Tibial nerve (tissue), 4 donors: ENCODE data around the gene PEX6. TPM values are rescaled to one million over a fixed set of nuclear protein-coding genes. Genes with fewer than 3 reads are reported as not detected.

ENCODE experiments used
- DNase-seq, 2 donors: peaks; one replicate each; pipeline ENCODE4 v3.0.0-alpha.2; 2019; ENCODE audit warnings: low spot score in 2 of 2
- H3K27ac ChIP-seq, 4 donors: fragments of 200-600 bp; sonication (generic) in 3 of 4; one replicate each; pipeline ENCODE4 v1.5.1; 2017 to 2019; ENCODE audit warnings: mild to moderate bottlenecking in 1 of 4
- H3K27me3 ChIP-seq, 2 donors: fragments of 200-600 bp; sonication (generic) in 1 of 2; one replicate each; pipeline versions ENCODE4 v1.5.1 to v1.6.0; 2017 to 2019
- H3K36me3 ChIP-seq, 3 donors: fragments of 200-600 bp; sonication (generic); one replicate each; pipeline ENCODE4 v1.5.1; 2018 to 2019
- H3K4me1 ChIP-seq, 4 donors: fragments of 200-600 bp; sonication (generic) in 3 of 4; one replicate each; pipeline ENCODE4 v1.5.1; 2017 to 2019
- H3K4me3 ChIP-seq, 4 donors: fragments of 200-600 bp; sonication (generic) in 3 of 4; one replicate each; pipeline ENCODE4 v1.5.1; 2017 to 2019; ENCODE audit warnings: mild to moderate bottlenecking in 1 of 4, moderate library complexity in 1 of 4
- H3K9me3 ChIP-seq, 4 donors: fragments of 200-600 bp; sonication (generic) in 3 of 4; one replicate each; pipeline ENCODE4 v1.5.1; 2017 to 2019
- EP300 ChIP-seq, 2 donors: sonication (generic); formaldehyde crosslinking; IDR thresholded peaks; one replicate each; pipeline ENCODE4 v1.6.1; 2017; ENCODE audit warnings: antibody characterized with exemption in 2 of 2, mild to moderate bottlenecking in 1 of 2
- POLR2A ChIP-seq, 2 donors: fragments of 450-650 bp; IDR thresholded peaks; one replicate each; pipeline ENCODE4 v1.6.1; 2017; ENCODE audit warnings: antibody characterized with exemption in 2 of 2, mild to moderate bottlenecking in 2 of 2, moderate library complexity in 2 of 2
- WGBS, 2 donors: methylation state at CpG; one replicate each; pipeline ENCODE4 v1.1.5; 2018; 5-methylcytosine and 5-hydroxymethylcytosine counted together
- total RNA-seq, 4 donors: library from RNA; depleted of rRNA; stranded (reverse); fragments of >200 nt; gene quantifications; one replicate each; pipeline ENCODE4 v1.1.0, GENCODE V29; 2016
- TF ChIP-seq, protein P1 (sequence below), 5 experiments: fragments of 200-600 bp in 3 of 5; fragments of 450-650 bp in 2 of 5; sonication (generic) in 3 of 5; IDR thresholded peaks; one replicate each; pipeline ENCODE4 v1.5.1; 2016 to 2019; ENCODE audit warnings: antibody characterized with exemption in 5 of 5, mild to moderate bottlenecking in 3 of 5, moderate library complexity in 2 of 5

Gene PEX6
- total RNA-seq, 4 donors from 2014 or later = 20.3 to 32.8 (median 27.3) TPM

DNA sequence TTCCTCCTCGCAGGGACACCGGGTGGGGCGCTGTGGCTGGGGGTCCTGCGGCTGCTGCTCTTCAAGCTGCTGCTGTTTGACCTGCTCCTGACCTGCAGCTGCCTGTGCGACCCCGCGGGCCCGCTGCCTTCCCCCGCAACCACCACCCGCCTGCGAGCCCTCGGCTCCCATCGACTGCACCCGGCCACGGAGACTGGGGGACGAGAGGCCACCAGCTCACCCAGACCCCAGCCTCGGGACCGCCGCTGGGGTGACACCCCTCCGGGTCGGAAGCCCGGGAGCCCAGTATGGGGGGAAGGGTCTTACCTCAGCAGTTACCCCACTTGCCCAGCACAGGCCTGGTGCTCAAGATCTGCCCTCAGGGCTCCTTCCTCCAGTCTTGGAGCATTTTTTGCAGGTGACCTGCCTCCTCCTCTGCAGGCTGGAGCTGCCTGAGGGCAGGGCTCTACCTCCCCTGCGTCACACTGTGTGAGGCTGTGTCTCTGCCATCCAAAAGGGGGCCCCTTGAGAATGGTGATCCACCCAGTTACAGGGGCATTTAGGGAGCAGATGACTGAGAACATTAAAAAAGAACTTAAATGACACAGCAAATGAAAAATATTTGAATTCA, 53.6 kb downstream of the PEX6 start:
- H3K9me3 ChIP-seq = no peaks in the 10 kb centered on the region
- TF ChIP-seq, protein P1, sequence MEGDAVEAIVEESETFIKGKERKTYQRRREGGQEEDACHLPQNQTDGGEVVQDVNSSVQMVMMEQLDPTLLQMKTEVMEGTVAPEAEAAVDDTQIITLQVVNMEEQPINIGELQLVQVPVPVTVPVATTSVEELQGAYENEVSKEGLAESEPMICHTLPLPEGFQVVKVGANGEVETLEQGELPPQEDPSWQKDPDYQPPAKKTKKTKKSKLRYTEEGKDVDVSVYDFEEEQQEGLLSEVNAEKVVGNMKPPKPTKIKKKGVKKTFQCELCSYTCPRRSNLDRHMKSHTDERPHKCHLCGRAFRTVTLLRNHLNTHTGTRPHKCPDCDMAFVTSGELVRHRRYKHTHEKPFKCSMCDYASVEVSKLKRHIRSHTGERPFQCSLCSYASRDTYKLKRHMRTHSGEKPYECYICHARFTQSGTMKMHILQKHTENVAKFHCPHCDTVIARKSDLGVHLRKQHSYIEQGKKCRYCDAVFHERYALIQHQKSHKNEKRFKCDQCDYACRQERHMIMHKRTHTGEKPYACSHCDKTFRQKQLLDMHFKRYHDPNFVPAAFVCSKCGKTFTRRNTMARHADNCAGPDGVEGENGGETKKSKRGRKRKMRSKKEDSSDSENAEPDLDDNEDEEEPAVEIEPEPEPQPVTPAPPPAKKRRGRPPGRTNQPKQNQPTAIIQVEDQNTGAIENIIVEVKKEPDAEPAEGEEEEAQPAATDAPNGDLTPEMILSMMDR (IDR thresholded peaks at IDR 0.05) = no peak
- no peak for TF ChIP-seq POLR2A (IDR thresholded peaks at IDR 0.05)
- no peak for TF ChIP-seq EP300 (IDR thresholded peaks at IDR 0.05)
- DNase-seq = no peak
- no peak overlapping the region for H3K4me3 ChIP-seq
- no peaks in the 10 kb centered on the region for H3K36me3 ChIP-seq
- H3K27ac ChIP-seq = no peak overlapping the region
- H3K4me1 ChIP-seq = peaks cover 0 to 12% (median 2%) of the 10 kb centered on the region in 4 donors
- peaks cover 3 to 23% of the 10 kb centered on the region in 2 donors for H3K27me3 ChIP-seq
- WGBS, 2 donors = 27 to 39% methylated on average over 17 to 21 of the region's 23 CpGs

DNA sequence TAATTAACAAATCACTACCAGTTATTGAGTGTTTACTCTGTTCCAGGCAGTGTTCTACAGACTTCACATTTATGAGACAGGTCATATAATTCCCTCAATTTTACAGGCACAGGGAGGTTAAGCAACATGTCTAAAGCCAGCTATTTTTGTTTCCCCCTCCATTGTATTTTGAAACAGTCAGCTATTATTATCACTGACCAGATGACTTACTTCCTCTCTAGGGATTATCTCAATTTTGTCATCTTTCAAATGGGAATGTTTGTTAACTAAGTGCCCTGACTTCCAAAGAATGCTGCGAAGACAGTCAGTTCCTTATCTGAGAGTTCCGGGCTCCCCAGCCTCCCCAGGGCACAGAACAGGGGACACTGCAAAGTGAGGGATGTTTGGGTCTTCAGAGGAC, 55.3 kb downstream of the PEX6 start:
- DNase-seq = no peak

DNA sequence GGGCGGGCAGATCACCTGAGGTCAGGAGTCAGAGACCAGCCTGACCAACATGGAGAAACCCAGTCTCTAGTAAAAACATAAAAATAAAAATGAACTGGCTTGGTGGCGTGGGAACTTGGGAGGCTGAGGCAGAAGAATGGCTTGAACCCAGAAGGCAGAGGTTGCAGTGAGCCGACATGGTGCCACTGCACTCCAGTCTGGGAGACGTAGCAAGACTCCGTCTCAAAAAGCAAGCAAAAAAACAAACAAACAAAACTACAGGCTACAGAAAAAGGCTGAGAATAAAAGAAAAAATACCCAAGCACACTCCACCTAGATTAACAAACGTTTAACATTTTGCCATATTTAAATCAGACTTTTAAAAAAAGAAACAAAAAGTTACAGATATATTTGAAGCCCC, 57.2 kb downstream of the PEX6 start:
- no peaks in the 10 kb centered on the region for H3K36me3 ChIP-seq
- no peak for TF ChIP-seq POLR2A (IDR thresholded peaks at IDR 0.05)
- no peak for TF ChIP-seq EP300 (IDR thresholded peaks at IDR 0.05)
- TF ChIP-seq, protein P1 (IDR thresholded peaks at IDR 0.05) = no peak
- H3K4me1 ChIP-seq = no peaks in the 10 kb centered on the region
- no peak overlapping the region for H3K4me3 ChIP-seq
- peaks cover 3 to 24% of the 10 kb centered on the region in 2 donors for H3K27me3 ChIP-seq
- no peak overlapping the region for H3K27ac ChIP-seq
- no peaks in the 10 kb centered on the region for H3K9me3 ChIP-seq
- no peak for DNase-seq
- WGBS, 2 donors = 67 to 75% methylated on average over 6 of the region's 6 CpGs

More for the DNA sequence above, 55.3 kb downstream of the PEX6 start:
- 39 to 69% methylated on average over 2 of the region's 2 CpGs for WGBS, 2 donors
- H3K4me1 ChIP-seq = peaks cover 0 to 7% (median 0%) of the 10 kb centered on the region in 4 donors
- no peak overlapping the region for H3K4me3 ChIP-seq
- no peaks in the 10 kb centered on the region for H3K9me3 ChIP-seq
- H3K27ac ChIP-seq = no peak overlapping the region
- H3K36me3 ChIP-seq = no peaks in the 10 kb centered on the region
- peaks cover 3 to 23% of the 10 kb centered on the region in 2 donors for H3K27me3 ChIP-seq
- TF ChIP-seq, protein P1 (IDR thresholded peaks at IDR 0.05) = no peak
- no peak for TF ChIP-seq POLR2A (IDR thresholded peaks at IDR 0.05)

DNA sequence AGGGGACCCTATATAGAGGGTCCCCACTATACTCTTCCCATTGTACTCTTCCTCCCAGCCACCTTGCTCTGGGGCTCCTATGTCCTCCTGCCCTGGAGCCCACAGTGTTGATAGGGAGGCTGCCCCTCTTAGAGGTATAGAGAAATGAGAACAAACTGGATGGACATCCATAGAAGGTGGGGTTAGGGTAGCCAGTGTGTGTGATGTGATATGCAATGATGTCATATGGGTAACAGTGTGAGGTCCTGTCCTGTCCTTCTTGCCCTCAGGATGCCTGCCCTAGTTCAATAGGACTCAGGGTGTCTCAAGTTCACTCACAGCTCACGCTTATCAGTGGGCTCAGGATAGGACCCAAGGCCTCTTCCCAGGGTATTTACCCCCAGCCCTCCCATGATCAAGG, 62.7 kb downstream of the PEX6 start:
- DNase-seq = no peak
- TF ChIP-seq POLR2A (IDR thresholded peaks at IDR 0.05) (no peak), EP300 (IDR thresholded peaks at IDR 0.05) (no peak)
- TF ChIP-seq, protein P1 (IDR thresholded peaks at IDR 0.05) = no peak
- no peak overlapping the region for H3K27ac ChIP-seq
- WGBS, 2 donors = 83 to 92% methylated on average over 1 of the region's 1 CpG
- peaks cover 0 to 7% (median 0%) of the 10 kb centered on the region in 4 donors for H3K4me1 ChIP-seq
- H3K36me3 ChIP-seq = no peaks in the 10 kb centered on the region
- peaks cover 0 to 42% of the 10 kb centered on the region in 2 donors for H3K27me3 ChIP-seq
- no peak overlapping the region for H3K4me3 ChIP-seq
- H3K9me3 ChIP-seq = no peaks in the 10 kb centered on the region

DNA sequence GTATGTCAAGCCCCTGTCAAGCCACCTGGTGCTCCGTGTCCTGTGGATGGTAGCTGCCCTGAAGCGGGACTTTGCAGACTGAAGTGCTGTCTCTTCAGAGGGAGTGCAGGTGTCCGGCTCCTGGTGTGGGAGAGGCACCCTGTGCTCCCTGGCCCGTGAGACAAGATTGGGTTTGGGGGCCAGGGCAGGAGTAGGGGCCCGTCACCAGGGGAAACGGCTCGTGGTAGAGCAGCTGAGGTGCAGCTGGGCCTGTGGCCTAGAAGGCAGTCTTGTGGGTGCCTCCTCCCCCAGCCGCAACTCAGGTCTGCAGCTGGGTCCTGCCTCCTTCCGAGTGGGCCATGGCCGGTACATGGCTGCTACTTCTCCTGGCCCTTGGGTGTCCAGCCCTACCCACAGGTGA, 63.2 kb downstream of the PEX6 start, which contains the start of gene PTCRA:
Gene PTCRA (plus strand): TSS at position 322 of the 400 bp plus-strand sequence. CDS start 17 bp downstream, at position 339.
- Histone ChIP-seq H3K4me1 (peaks cover 0 to 8% (median 0%) of the 10 kb centered on the region in 4 donors), H3K27me3 (peaks cover 0 to 47% of the 10 kb centered on the region in 2 donors), H3K9me3 (no peaks in the 10 kb centered on the region), H3K36me3 (no peaks in the 10 kb centered on the region), H3K27ac (no peak within 1 kb of the TSS), H3K4me3 (no peak within 1 kb of the TSS)
- 74 to 88% methylated on average over 7 to 10 of the region's 10 CpGs for WGBS, 2 donors
- TF ChIP-seq POLR2A (IDR thresholded peaks at IDR 0.05) = no peak
- no peak for TF ChIP-seq EP300 (IDR thresholded peaks at IDR 0.05)
- no peak for DNase-seq
